Hepatic stellate cell (primary cell): ENCODE results near the gene LOXHD1.

Experiments used
- DNase-seq: peaks from one replicate; pipeline ENCODE4 v3.0.0; 2011; ENCODE audit warnings: low spot score

The LOXHD1 gene

GRCh38 chr18:46574000-46574742 lies 82.8 kb downstream of the LOXHD1 start:
- no peak for DNase-seq

GRCh38 chr18:46573156-46573555 lies 83.9 kb downstream of the LOXHD1 start:
- no peak for DNase-seq

- DNase-seq: no peak
Observed at GRCh38 chr18:46571756-46572155, 85.3 kb downstream of the LOXHD1 start.

- no peak for DNase-seq
Observed at GRCh38 chr18:46570666-46571065, 86.4 kb downstream of the LOXHD1 start.

GRCh38 chr18:46570134-46570533 lies 86.9 kb downstream of the LOXHD1 start:
- no peak for DNase-seq

GRCh38 chr18:46569211-46569610 lies 87.8 kb downstream of the LOXHD1 start:
- DNase-seq: no peak

GRCh38 chr18:46567196-46567595 lies 89.8 kb downstream of the LOXHD1 start:
- no peak for DNase-seq

- DNase-seq: no peak
Observed at GRCh38 chr18:46566111-46566510, 90.9 kb downstream of the LOXHD1 start.

GRCh38 chr18:46565256-46565655 lies 91.8 kb downstream of the LOXHD1 start:
- no peak for DNase-seq

GRCh38 chr18:46563317-46563716 lies 93.7 kb downstream of the LOXHD1 start:
- DNase-seq: no peak

GRCh38 chr18:46562674-46563192 lies 94.3 kb downstream of the LOXHD1 start:
- no peak for DNase-seq

GRCh38 chr18:46560671-46561045 lies 96.4 kb downstream of the LOXHD1 start:
- no peak for DNase-seq

GRCh38 chr18:46559946-46560670 lies 96.9 kb downstream of the LOXHD1 start:
- DNase-seq: no peak

GRCh38 chr18:46559296-46559695 lies 97.7 kb downstream of the LOXHD1 start:
- no peak for DNase-seq

- DNase-seq: no peak
Observed at GRCh38 chr18:46556590-46557206, 100.3 kb downstream of the LOXHD1 start.

GRCh38 chr18:46555724-46556123 lies 101.3 kb downstream of the LOXHD1 start:
- no peak for DNase-seq

- DNase-seq: no peak
Observed at GRCh38 chr18:46555213-46555612, 101.8 kb downstream of the LOXHD1 start.

GRCh38 chr18:46554406-46555080 lies 102.5 kb downstream of the LOXHD1 start:
- no peak for DNase-seq

GRCh38 chr18:46550609-46551008 lies 106.4 kb downstream of the LOXHD1 start:
- no peak for DNase-seq

- DNase-seq: no peak
Observed at GRCh38 chr18:46547520-46547919, 109.5 kb downstream of the LOXHD1 start.

GRCh38 chr18:46546111-46546640 lies 110.8 kb downstream of the LOXHD1 start:
- DNase-seq: no peak

- no peak for DNase-seq
Observed at GRCh38 chr18:46542545-46542944, 114.5 kb downstream of the LOXHD1 start.
